HepG2 (cell line): ENCODE data around the gene POLR1G. TPM values are rescaled to one million over a fixed set of nuclear protein-coding genes. Genes with fewer than 3 reads are reported as not detected.

Source experiments
- ELF3 ChIP-seq: IDR thresholded peaks from 2 replicates; pipeline ENCODE4 v1.6.1; 2016; ENCODE audit warnings: missing genetic modification reagents, missing compliant biosample characterization
- FOXK1 ChIP-seq: sonication (generic); formaldehyde crosslinking; IDR thresholded peaks from 2 replicates; pipeline ENCODE4 v1.4.0; 2020; ENCODE audit warnings: low read depth, missing genetic modification reagents, borderline replicate concordance
- KAT7 ChIP-seq: IDR thresholded peaks from 2 replicates; pipeline ENCODE4 v1.6.1; 2018; ENCODE audit warnings: borderline replicate concordance, missing compliant biosample characterization
- RAD21 ChIP-seq: fragments of 450-650 bp; formaldehyde crosslinking; IDR thresholded peaks from 2 replicates; pipeline ENCODE4 v1.5.0; 2020; ENCODE audit warnings: mild to moderate bottlenecking
- ZNF441 ChIP-seq: sonication (generic); formaldehyde crosslinking; IDR thresholded peaks from 2 replicates; pipeline ENCODE4 v1.7.0; 2021; ENCODE audit warnings: missing genetic modification reagents, borderline replicate concordance
- ZNF773 ChIP-seq: sonication (generic); formaldehyde crosslinking; IDR thresholded peaks from 2 replicates; pipeline ENCODE4 v1.4.0; 2020; ENCODE audit warnings: missing genetic modification reagents, borderline replicate concordance
- ZNF790 ChIP-seq: sonication (generic); formaldehyde crosslinking; IDR thresholded peaks from 2 replicates; pipeline ENCODE4 v1.8.0; 2022; ENCODE audit warnings: missing genetic modification reagents, mild to moderate bottlenecking, borderline replicate concordance
- ZSCAN9 ChIP-seq: IDR thresholded peaks from 2 replicates; pipeline ENCODE4 v1.6.1; 2016; ENCODE audit warnings: borderline replicate concordance
- polyA plus RNA-seq, 8 experiments: library from polyadenylated mRNA; depleted of rRNA in 3 of 8; stranded (reverse) in 7 of 8; unstranded in 1 of 8; fragments of >200 nt; fragmentation: Illumina TruSeq in 4 of 8; extraction: Trizol in 4 of 8; gene quantifications; 2 replicates each; pipeline versions ENCODE4 v1.2.1 to v1.2.3, GENCODE V29; 2011 to 2016; ENCODE audit warnings: low read depth in 4 of 8, missing spikeins in 1 of 8, mixed read lengths in 1 of 8; ENCODE audit not compliant: insufficient read depth in 1 of 8
- total RNA-seq, 5 experiments: library from RNA; depleted of rRNA; stranded (reverse); fragments of >200 nt; fragmentation: Illumina TruSeq; extraction: Trizol; gene quantifications; 2 replicates each; pipeline ENCODE4 v1.2.3, GENCODE V29; 2016; ENCODE audit warnings: low read depth in 1 of 5
- TF ChIP-seq, protein P1 (sequence below): sonication (generic); formaldehyde crosslinking; IDR thresholded peaks from 2 replicates; pipeline ENCODE4 v1.8.1; 2022; ENCODE audit warnings: low read depth, mild to moderate bottlenecking, missing genetic modification reagents
- TF ChIP-seq, protein P2 (sequence below): sonication (generic); formaldehyde crosslinking; IDR thresholded peaks from 2 replicates; pipeline ENCODE4 v1.5.1; 2020; ENCODE audit warnings: mild to moderate bottlenecking, missing genetic modification reagents, moderate library complexity
- TF ChIP-seq, protein P3 (sequence below): sonication (generic); formaldehyde crosslinking; IDR thresholded peaks from 2 replicates; pipeline ENCODE4 v1.5.1; 2020; ENCODE audit warnings: missing genetic modification reagents, mild to moderate bottlenecking, borderline replicate concordance
- TF ChIP-seq, protein P4 (sequence below): sonication (generic); formaldehyde crosslinking; IDR thresholded peaks from 2 replicates; pipeline ENCODE4 v1.4.0; 2020; ENCODE audit warnings: low read depth, mild to moderate bottlenecking, missing genetic modification reagents
- TF ChIP-seq, protein P5 (sequence below): sonication (generic); formaldehyde crosslinking; IDR thresholded peaks from 2 replicates; pipeline ENCODE4 v1.5.1; 2020; ENCODE audit warnings: mild to moderate bottlenecking, moderate library complexity, missing genetic modification reagents
- TF ChIP-seq, protein P6 (sequence below): IDR thresholded peaks from 2 replicates; pipeline ENCODE4 v1.6.1; 2016; ENCODE audit warnings: missing compliant biosample characterization, missing genetic modification reagents, borderline replicate concordance

The POLR1G gene
- total and polyA plus RNA-seq, 2 of the 13 experiments (the other 11 are each of a cell fraction or from before 2014, with no cell fraction given) = 3.5 to 20.8 TPM

DNA sequence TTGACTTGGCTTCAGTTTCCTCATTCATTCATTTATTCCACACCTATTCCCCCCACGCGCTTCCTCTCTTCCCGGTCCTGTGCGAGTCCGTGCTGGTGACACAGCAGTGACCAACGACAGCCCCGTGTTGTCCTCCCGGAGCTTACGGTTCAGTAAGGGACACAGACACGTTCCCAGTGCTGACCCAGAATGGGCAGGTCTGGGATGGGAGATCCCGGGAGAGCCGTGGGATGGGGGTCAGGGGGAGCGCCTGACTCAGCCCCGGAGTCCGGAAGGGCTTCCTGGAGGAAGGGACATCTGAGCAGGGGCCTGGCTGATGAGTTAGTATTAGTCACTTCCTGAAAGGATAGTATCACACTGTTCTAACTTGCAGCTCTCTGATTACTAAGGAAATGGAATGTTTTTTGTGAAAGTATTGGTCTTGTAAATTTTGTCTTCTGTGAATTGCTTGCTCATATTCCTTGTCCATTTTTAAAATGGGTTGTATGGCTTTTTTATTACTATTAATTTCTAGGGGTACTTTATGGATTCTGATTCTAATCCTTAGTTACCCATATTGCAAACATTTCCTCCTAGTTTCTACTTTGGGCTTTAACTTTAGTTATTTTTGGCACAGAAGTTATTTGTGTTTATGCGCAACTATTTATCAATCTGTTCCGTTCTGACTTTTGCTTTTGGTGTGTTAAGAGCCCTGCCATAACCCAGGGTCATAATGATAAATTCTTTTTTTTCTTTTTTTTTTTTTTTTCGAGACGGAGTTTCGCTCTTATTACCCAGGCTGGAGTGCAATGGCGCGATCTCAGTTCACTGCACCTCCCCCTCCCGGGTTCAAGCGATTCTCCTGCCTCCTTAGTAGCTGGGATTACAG, 18.0 kb downstream of the POLR1G start (continued):
- TF ChIP-seq, protein P1, sequence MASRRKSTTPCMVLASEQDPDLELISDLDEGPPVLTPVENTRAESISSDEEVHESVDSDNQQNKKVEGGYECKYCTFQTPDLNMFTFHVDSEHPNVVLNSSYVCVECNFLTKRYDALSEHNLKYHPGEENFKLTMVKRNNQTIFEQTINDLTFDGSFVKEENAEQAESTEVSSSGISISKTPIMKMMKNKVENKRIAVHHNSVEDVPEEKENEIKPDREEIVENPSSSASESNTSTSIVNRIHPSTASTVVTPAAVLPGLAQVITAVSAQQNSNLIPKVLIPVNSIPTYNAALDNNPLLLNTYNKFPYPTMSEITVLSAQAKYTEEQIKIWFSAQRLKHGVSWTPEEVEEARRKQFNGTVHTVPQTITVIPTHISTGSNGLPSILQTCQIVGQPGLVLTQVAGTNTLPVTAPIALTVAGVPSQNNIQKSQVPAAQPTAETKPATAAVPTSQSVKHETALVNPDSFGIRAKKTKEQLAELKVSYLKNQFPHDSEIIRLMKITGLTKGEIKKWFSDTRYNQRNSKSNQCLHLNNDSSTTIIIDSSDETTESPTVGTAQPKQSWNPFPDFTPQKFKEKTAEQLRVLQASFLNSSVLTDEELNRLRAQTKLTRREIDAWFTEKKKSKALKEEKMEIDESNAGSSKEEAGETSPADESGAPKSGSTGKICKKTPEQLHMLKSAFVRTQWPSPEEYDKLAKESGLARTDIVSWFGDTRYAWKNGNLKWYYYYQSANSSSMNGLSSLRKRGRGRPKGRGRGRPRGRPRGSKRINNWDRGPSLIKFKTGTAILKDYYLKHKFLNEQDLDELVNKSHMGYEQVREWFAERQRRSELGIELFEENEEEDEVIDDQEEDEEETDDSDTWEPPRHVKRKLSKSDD = no peak
- TF ChIP-seq, protein P2, sequence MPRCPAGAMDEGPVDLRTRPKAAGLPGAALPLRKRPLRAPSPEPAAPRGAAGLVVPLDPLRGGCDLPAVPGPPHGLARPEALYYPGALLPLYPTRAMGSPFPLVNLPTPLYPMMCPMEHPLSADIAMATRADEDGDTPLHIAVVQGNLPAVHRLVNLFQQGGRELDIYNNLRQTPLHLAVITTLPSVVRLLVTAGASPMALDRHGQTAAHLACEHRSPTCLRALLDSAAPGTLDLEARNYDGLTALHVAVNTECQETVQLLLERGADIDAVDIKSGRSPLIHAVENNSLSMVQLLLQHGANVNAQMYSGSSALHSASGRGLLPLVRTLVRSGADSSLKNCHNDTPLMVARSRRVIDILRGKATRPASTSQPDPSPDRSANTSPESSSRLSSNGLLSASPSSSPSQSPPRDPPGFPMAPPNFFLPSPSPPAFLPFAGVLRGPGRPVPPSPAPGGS (CRISPR knock-in tag) = no peak
- TF ChIP-seq ZNF441 (0 out of 2 replicates have a peak, but pooled peaks have one; percentile 8), FOXK1 (CRISPR knock-in tag) (no peak), RAD21 (CRISPR knock-in tag) (no peak), ZNF773 (CRISPR knock-in tag) (no peak), ELF3 (CRISPR knock-in tag) (peak; percentile 90), KAT7 (CRISPR knock-in tag) (no peak), ZSCAN9 (no peak), ZNF790 (CRISPR knock-in tag) (no peak)
- TF ChIP-seq, protein P3, sequence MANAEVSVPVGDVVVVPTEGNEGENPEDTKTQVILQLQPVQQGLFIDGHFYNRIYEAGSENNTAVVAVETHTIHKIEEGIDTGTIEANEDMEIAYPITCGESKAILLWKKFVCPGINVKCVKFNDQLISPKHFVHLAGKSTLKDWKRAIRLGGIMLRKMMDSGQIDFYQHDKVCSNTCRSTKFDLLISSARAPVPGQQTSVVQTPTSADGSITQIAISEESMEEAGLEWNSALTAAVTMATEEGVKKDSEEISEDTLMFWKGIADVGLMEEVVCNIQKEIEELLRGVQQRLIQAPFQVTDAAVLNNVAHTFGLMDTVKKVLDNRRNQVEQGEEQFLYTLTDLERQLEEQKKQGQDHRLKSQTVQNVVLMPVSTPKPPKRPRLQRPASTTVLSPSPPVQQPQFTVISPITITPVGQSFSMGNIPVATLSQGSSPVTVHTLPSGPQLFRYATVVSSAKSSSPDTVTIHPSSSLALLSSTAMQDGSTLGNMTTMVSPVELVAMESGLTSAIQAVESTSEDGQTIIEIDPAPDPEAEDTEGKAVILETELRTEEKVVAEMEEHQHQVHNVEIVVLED (CRISPR knock-in tag) = no peak
- TF ChIP-seq, protein P4, sequence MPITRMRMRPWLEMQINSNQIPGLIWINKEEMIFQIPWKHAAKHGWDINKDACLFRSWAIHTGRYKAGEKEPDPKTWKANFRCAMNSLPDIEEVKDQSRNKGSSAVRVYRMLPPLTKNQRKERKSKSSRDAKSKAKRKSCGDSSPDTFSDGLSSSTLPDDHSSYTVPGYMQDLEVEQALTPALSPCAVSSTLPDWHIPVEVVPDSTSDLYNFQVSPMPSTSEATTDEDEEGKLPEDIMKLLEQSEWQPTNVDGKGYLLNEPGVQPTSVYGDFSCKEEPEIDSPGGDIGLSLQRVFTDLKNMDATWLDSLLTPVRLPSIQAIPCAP (CRISPR knock-in tag) = no peak
- TF ChIP-seq, protein P5, sequence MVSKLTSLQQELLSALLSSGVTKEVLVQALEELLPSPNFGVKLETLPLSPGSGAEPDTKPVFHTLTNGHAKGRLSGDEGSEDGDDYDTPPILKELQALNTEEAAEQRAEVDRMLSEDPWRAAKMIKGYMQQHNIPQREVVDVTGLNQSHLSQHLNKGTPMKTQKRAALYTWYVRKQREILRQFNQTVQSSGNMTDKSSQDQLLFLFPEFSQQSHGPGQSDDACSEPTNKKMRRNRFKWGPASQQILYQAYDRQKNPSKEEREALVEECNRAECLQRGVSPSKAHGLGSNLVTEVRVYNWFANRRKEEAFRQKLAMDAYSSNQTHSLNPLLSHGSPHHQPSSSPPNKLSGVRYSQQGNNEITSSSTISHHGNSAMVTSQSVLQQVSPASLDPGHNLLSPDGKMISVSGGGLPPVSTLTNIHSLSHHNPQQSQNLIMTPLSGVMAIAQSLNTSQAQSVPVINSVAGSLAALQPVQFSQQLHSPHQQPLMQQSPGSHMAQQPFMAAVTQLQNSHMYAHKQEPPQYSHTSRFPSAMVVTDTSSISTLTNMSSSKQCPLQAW (CRISPR knock-in tag) = 0 out of 2 replicates have a peak, but pooled peaks have one; percentile 13
- TF ChIP-seq, protein P6, sequence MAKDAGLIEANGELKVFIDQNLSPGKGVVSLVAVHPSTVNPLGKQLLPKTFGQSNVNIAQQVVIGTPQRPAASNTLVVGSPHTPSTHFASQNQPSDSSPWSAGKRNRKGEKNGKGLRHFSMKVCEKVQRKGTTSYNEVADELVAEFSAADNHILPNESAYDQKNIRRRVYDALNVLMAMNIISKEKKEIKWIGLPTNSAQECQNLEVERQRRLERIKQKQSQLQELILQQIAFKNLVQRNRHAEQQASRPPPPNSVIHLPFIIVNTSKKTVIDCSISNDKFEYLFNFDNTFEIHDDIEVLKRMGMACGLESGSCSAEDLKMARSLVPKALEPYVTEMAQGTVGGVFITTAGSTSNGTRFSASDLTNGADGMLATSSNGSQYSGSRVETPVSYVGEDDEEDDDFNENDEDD (CRISPR knock-in tag) = 0 out of 2 replicates have a peak, but pooled peaks have one; percentile 33
